Trophoblast cell (in vitro differentiated cells and primary cell): ENCODE data around the gene FOXD1. TPM values are rescaled to one million over a fixed set of nuclear protein-coding genes. Genes with fewer than 3 reads are reported as not detected.

Source experiments
- DNase-seq, 2 donors: peaks; one replicate each; pipeline ENCODE4 v3.0.0-alpha.2; 2016
- H2AFZ ChIP-seq: 2 replicates; pipeline ENCODE4 v1.6.1; 2013; ENCODE audit warnings: low read length, moderate library complexity, mild to moderate bottlenecking; ENCODE audit not compliant: insufficient read depth, poor library complexity
- H2AK5ac ChIP-seq: 2 replicates; pipeline ENCODE4 v1.6.1; 2013; ENCODE audit warnings: mild to moderate bottlenecking, low read length
- H2BK120ac ChIP-seq: 2 replicates; pipeline ENCODE4 v1.6.1; 2013; ENCODE audit warnings: low read length, mild to moderate bottlenecking, moderate library complexity; ENCODE audit not compliant: insufficient read depth, poor library complexity
- H2BK12ac ChIP-seq: 2 replicates; pipeline ENCODE4 v1.6.1; 2013; ENCODE audit warnings: mild to moderate bottlenecking, low read length, moderate library complexity
- H2BK5ac ChIP-seq: 2 replicates; pipeline ENCODE4 v1.6.1; 2013; ENCODE audit warnings: low read length, low read depth, moderate library complexity, mild to moderate bottlenecking; ENCODE audit not compliant: poor library complexity
- H3K14ac ChIP-seq: 2 replicates; pipeline ENCODE4 v1.6.1; 2013; ENCODE audit warnings: mild to moderate bottlenecking, low read length
- H3K18ac ChIP-seq: 2 replicates; pipeline ENCODE4 v1.6.1; 2013; ENCODE audit warnings: mild to moderate bottlenecking, low read length
- H3K23ac ChIP-seq: 2 replicates; pipeline ENCODE4 v1.6.1; 2013; ENCODE audit warnings: low read length
- H3K27ac ChIP-seq: 2 replicates; pipeline ENCODE4 v1.5.1; 2013; ENCODE audit warnings: low read depth, mild to moderate bottlenecking, inconsistent platforms, low read length, moderate library complexity
- H3K27me3 ChIP-seq: 2 replicates; pipeline ENCODE4 v1.6.1; 2013; ENCODE audit warnings: inconsistent platforms, mild to moderate bottlenecking, low read length, moderate library complexity; ENCODE audit not compliant: insufficient read depth
- H3K36me3 ChIP-seq, 2 experiments: 1 replicate in 1 of 2; 2 replicates in 1 of 2; pipeline ENCODE4 v1.6.1; 2013; ENCODE audit warnings: low read length in 2 of 2, mild to moderate bottlenecking in 2 of 2, moderate library complexity in 1 of 2; ENCODE audit not compliant: insufficient read depth in 2 of 2, control insufficient read depth in 1 of 2
- H3K4ac ChIP-seq: 2 replicates; pipeline ENCODE4 v1.6.1; 2013; ENCODE audit warnings: low read depth, mild to moderate bottlenecking, low read length, moderate library complexity
- H3K4me1 ChIP-seq, 2 experiments: 1 replicate in 1 of 2; 2 replicates in 1 of 2; pipeline ENCODE4 v1.6.1; 2013; ENCODE audit warnings: low read length in 2 of 2, mild to moderate bottlenecking in 2 of 2, moderate library complexity in 1 of 2; ENCODE audit not compliant: insufficient read depth in 2 of 2, control insufficient read depth in 1 of 2
- H3K4me2 ChIP-seq: 2 replicates; pipeline ENCODE4 v1.6.1; 2013; ENCODE audit warnings: inconsistent platforms, mild to moderate bottlenecking, low read length, moderate library complexity
- H3K4me3 ChIP-seq: 2 replicates; pipeline ENCODE4 v1.5.1; 2013; ENCODE audit warnings: mild to moderate bottlenecking, low read depth, low read length, inconsistent platforms
- H3K79me1 ChIP-seq: one replicate; pipeline ENCODE4 v1.6.1; 2013; ENCODE audit warnings: low read length
- H3K79me2 ChIP-seq: 2 replicates; pipeline ENCODE4 v1.6.1; 2013; ENCODE audit warnings: low read length, mild to moderate bottlenecking; ENCODE audit not compliant: control insufficient read depth, insufficient read depth, poor library complexity
- H3K9ac ChIP-seq: 2 replicates; pipeline ENCODE4 v1.6.1; 2013; ENCODE audit warnings: mild to moderate bottlenecking, low read length
- H3K9me3 ChIP-seq: 2 replicates; pipeline ENCODE4 v1.6.1; 2013; ENCODE audit warnings: low read depth, mild to moderate bottlenecking, control low read depth, inconsistent platforms, low read length; ENCODE audit not compliant: insufficient read depth
- H4K12ac ChIP-seq: 2 replicates; pipeline ENCODE4 v1.6.1; 2013; ENCODE audit warnings: low read depth, mild to moderate bottlenecking, low read length, moderate library complexity
- H4K8ac ChIP-seq: 2 replicates; pipeline ENCODE4 v1.6.1; 2013; ENCODE audit warnings: low read depth, mild to moderate bottlenecking, low read length, moderate library complexity
- H4K91ac ChIP-seq: one replicate; pipeline ENCODE4 v1.6.1; 2013; ENCODE audit warnings: low read depth, mild to moderate bottlenecking, low read length, moderate library complexity
- WGBS: extraction: QIAGEN DNeasy Blood & Tissue Kit; methylation state at CpG from one replicate; pipeline ENCODE4 v1.1.7; 2013; ENCODE audit warnings: missing lambda C conversion rate; ENCODE audit not compliant: insufficient read length, insufficient coverage; ENCODE audit errors: extremely low coverage; 5-methylcytosine and 5-hydroxymethylcytosine counted together
- polyA plus RNA-seq: library from polyadenylated mRNA; stranded (reverse); fragments of 200-250 nt; gene quantifications from 2 replicates; pipeline ENCODE4 v1.2.3, GENCODE V29; 2013

The FOXD1 gene
- 0.64 and 0.81 TPM in 2 replicates for polyA plus RNA-seq

DNA sequence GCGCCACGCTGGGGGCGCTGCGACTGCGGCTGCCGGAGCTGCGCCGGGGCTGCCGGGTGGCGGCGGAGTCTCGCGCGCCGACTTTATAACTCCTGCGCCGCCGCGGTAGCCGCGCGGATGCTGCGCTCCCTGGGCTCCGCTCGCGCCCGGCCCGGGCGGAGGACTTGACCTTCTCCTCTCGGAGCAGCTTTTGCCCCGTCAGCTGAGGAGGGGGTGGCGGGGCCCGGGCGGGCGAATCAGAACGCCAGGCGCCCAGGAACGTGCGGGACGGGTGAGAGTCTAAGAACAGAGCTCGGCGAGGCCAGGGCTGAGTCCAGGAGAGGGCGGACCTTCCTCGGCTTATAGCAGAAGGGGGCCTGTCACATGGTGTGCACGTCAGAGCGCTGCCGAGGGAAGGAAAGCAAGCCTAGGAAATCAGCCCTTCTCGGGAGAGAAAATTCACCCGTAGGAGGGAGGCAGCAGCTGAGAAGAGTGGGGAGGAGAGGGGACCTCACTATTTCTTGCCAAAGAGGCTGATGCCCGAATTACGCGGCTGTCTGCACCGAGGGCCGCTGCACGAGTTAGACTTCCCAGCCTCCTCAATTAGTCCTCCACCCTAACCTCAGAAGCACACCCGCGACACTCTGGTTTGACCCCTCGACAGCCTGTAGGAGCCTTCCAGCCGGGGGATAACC lies at the start of gene FOXD1:
Gene FOXD1 (minus strand): TSS at position 315 of the 674 bp plus-strand sequence. CDS start 415 bp downstream, outside the sequence.
- Histone ChIP-seq H2BK120ac (no peak within 1 kb of the TSS), H2BK5ac (no peak within 1 kb of the TSS), H3K4ac (no peak within 1 kb of the TSS), H3K14ac (no peak within 1 kb of the TSS), H3K27me3 (peaks cover 66% of the 10 kb centered on the region), H3K79me1 (no peaks in the 10 kb centered on the region), H3K4me2 (peak within 1 kb of the TSS; percentile 93), H3K9ac (no peak within 1 kb of the TSS), H3K79me2 (no peaks in the 10 kb centered on the region), H3K4me1 (peaks cover 17 to 23% of the 10 kb centered on the region in 2 experiments), H3K4me3 (peak within 1 kb of the TSS; percentile 68), H4K8ac (no peak within 1 kb of the TSS), H4K91ac (no peak within 1 kb of the TSS), H3K23ac (no peak within 1 kb of the TSS), H2AFZ (peak within 1 kb of the TSS; percentile 61), H2BK12ac (no peak within 1 kb of the TSS), H3K36me3 (no peaks in the 10 kb centered on the region), H4K12ac (no peak within 1 kb of the TSS), H3K9me3 (peaks cover 3% of the 10 kb centered on the region), H3K27ac (no peak within 1 kb of the TSS), H3K18ac (no peak within 1 kb of the TSS), H2AK5ac (no peak within 1 kb of the TSS)
- DNase-seq, result peak; percentile 55 to 74
- WGBS, result no CpG with 5 or more reads among the region's 59 CpGs

GRCh38 chr5:73497497-73498056 lies 49.0 kb upstream of the FOXD1 start:
- Histone ChIP-seq H3K79me2 (peaks cover 9% of the 10 kb centered on the region), H4K8ac (peak overlapping the region; percentile 93), H3K36me3 (peaks cover 4 to 7% of the 10 kb centered on the region in 2 experiments), H3K9ac (peak overlapping the region; percentile 80), H3K18ac (peak overlapping the region; percentile 35), H3K23ac (no peak overlapping the region), H3K4me1 (peaks cover 0 to 5% of the 10 kb centered on the region in 2 experiments), H3K9me3 (no peaks in the 10 kb centered on the region), H2AK5ac (peak overlapping the region; percentile 2), H2BK120ac (peak overlapping the region; percentile 21), H2AFZ (peak overlapping the region; percentile 93), H3K4me3 (peak overlapping the region; percentile 97), H4K91ac (peak overlapping the region; percentile 56), H2BK5ac (no peak overlapping the region), H3K14ac (peak overlapping the region; percentile 56), H3K79me1 (peaks cover 11% of the 10 kb centered on the region), H3K27me3 (no peaks in the 10 kb centered on the region), H2BK12ac (no peak overlapping the region), H3K4ac (peak overlapping the region; percentile 63), H4K12ac (peak overlapping the region; percentile 87), H3K4me2 (peak overlapping the region; percentile 71), H3K27ac (peak overlapping the region; percentile 42)
- DNase-seq, result no peak
- no CpG with 5 or more reads among the region's 16 CpGs for WGBS

DNA sequence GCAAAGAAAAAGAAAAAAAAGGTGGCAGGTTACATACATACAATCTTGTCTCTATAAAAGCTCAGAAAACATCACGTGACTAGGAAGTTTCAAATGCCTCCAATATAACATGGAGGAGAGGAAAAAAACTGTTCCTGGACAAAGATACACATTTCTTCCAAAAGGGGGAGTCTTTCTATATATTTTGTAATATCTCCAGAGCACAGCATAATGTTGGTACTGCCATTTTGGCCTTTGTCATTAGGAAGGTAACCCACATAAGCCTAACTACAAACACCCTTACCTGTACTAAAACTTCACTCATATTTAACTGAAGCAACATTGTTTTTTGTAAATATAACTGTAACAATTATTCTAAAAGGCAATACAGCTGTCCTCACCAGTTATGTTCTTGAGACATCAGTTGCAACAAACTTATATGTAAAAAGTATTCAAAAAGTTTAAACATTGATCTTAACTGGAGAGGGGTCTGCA lies 48.4 kb upstream of the FOXD1 start:
- H3K79me2 ChIP-seq, result peaks cover 9% of the 10 kb centered on the region
- no peak overlapping the region for H3K4me2 ChIP-seq
- H4K91ac ChIP-seq, result no peak overlapping the region
- H3K4me1 ChIP-seq, result peaks cover 0 to 5% of the 10 kb centered on the region in 2 experiments
- peaks cover 4 to 6% of the 10 kb centered on the region in 2 experiments for H3K36me3 ChIP-seq
- no peak overlapping the region for H3K4me3 ChIP-seq
- peak in 1 of 2 donors; percentile 83 for DNase-seq
- no peak overlapping the region for H3K18ac ChIP-seq
- H3K4ac ChIP-seq, result no peak overlapping the region
- H3K27ac ChIP-seq, result no peak overlapping the region
- H3K23ac ChIP-seq, result no peak overlapping the region
- no peak overlapping the region for H3K14ac ChIP-seq
- H2BK120ac ChIP-seq, result no peak overlapping the region
- peaks cover 11% of the 10 kb centered on the region for H3K79me1 ChIP-seq
- H2AK5ac ChIP-seq, result no peak overlapping the region
- H3K9ac ChIP-seq, result no peak overlapping the region
- no peaks in the 10 kb centered on the region for H3K9me3 ChIP-seq
- no peak overlapping the region for H4K8ac ChIP-seq
- H3K27me3 ChIP-seq, result no peaks in the 10 kb centered on the region
- H4K12ac ChIP-seq, result no peak overlapping the region
- no CpG with 5 or more reads among the region's 1 CpG for WGBS
- no peak overlapping the region for H2AFZ ChIP-seq
- no peak overlapping the region for H2BK5ac ChIP-seq
- H2BK12ac ChIP-seq, result no peak overlapping the region

- peaks cover 9% of the 10 kb centered on the region for H3K79me2 ChIP-seq
- H2BK5ac ChIP-seq, result no peak overlapping the region
- H3K4me2 ChIP-seq, result no peak overlapping the region
- no peak overlapping the region for H2AFZ ChIP-seq
- H2BK120ac ChIP-seq, result no peak overlapping the region
- H4K91ac ChIP-seq, result no peak overlapping the region
- H3K14ac ChIP-seq, result no peak overlapping the region
- H3K36me3 ChIP-seq, result no peaks in the 10 kb centered on the region
- H2BK12ac ChIP-seq, result no peak overlapping the region
- H2AK5ac ChIP-seq, result no peak overlapping the region
- H3K4me3 ChIP-seq, result no peak overlapping the region
- H3K9ac ChIP-seq, result no peak overlapping the region
- no peak overlapping the region for H4K12ac ChIP-seq
- H3K79me1 ChIP-seq, result peaks cover 11% of the 10 kb centered on the region
- no peaks in the 10 kb centered on the region for H3K27me3 ChIP-seq
- H3K27ac ChIP-seq, result no peak overlapping the region
- no CpG with 5 or more reads among the region's 4 CpGs for WGBS
- H4K8ac ChIP-seq, result no peak overlapping the region
- no peak overlapping the region for H3K18ac ChIP-seq
- DNase-seq, result no peak
- H3K4me1 ChIP-seq, result peaks cover 0 to 5% of the 10 kb centered on the region in 2 experiments
- no peak overlapping the region for H3K4ac ChIP-seq
- H3K9me3 ChIP-seq, result no peaks in the 10 kb centered on the region
- H3K23ac ChIP-seq, result no peak overlapping the region
These were observed 47.3 kb upstream of the FOXD1 start for GRCh38 chr5:73495772-73496335.
